Keratinocyte (primary cell): ENCODE data around the gene MAX. TPM values are rescaled to one million over a fixed set of nuclear protein-coding genes. Genes with fewer than 3 reads are reported as not detected.

ENCODE experiments used
- DNase-seq: peaks from one replicate; pipeline ENCODE4 v3.0.0-alpha.2; 2011; ENCODE audit warnings: low read depth, missing footprints, low spot score
- FAIRE-seq: peaks from 2 replicates; lab custom pipeline; 2011; peaks lifted over from hg19 to GRCh38; lab: Jason Lieb, UNC
- H2AFZ ChIP-seq: 2 replicates; pipeline ENCODE4 v1.6.0; 2012; ENCODE audit warnings: low read length, control low read depth, inconsistent platforms; ENCODE audit not compliant: control insufficient read depth
- H3K27ac ChIP-seq: 2 replicates; pipeline ENCODE4 v1.5.1; 2011; ENCODE audit warnings: low read length; ENCODE audit not compliant: control insufficient read depth, insufficient read depth
- H3K27me3 ChIP-seq: 3 replicates; pipeline ENCODE4 v1.6.0; 2011; ENCODE audit warnings: low read length; ENCODE audit not compliant: control insufficient read depth, insufficient read depth; ENCODE audit errors: extremely low read depth
- H3K36me3 ChIP-seq, 2 experiments: 2 replicates in 1 of 2; 3 replicates in 1 of 2; pipeline ENCODE4 v1.5.1; 2011; ENCODE audit warnings: low read length in 2 of 2, mild to moderate bottlenecking in 1 of 2; ENCODE audit not compliant: control insufficient read depth in 2 of 2, insufficient read depth in 2 of 2; ENCODE audit errors: extremely low read depth in 1 of 2
- H3K4me1 ChIP-seq: 3 replicates; pipeline ENCODE4 v1.5.1; 2011; ENCODE audit warnings: low read length; ENCODE audit not compliant: control insufficient read depth, insufficient read depth; ENCODE audit errors: extremely low read depth
- H3K4me2 ChIP-seq: 3 replicates; pipeline ENCODE4 v1.6.0; 2011; ENCODE audit warnings: low read depth, low read length; ENCODE audit not compliant: control insufficient read depth, insufficient read depth; ENCODE audit errors: extremely low read depth
- H3K4me3 ChIP-seq, 3 experiments: fragments of 200-600 bp in 1 of 3; sonication (generic) in 1 of 3; 2 replicates in 2 of 3; 3 replicates in 1 of 3; pipeline ENCODE4 v1.5.1; 2011 to 2016; ENCODE audit warnings: low read length in 3 of 3, mild to moderate bottlenecking in 3 of 3, control low read depth in 2 of 3, inconsistent platforms in 1 of 3, low read depth in 1 of 3, mixed read lengths in 1 of 3, mixed run types in 1 of 3, moderate library complexity in 1 of 3; ENCODE audit not compliant: control insufficient read depth in 2 of 3, insufficient read depth in 2 of 3; ENCODE audit errors: extremely low read depth in 1 of 3
- H3K79me2 ChIP-seq: 2 replicates; pipeline ENCODE4 v1.6.0; 2012; ENCODE audit warnings: low read length; ENCODE audit not compliant: control insufficient read depth, insufficient read depth
- H3K9ac ChIP-seq: 3 replicates; pipeline ENCODE4 v1.6.0; 2011; ENCODE audit warnings: low read length; ENCODE audit not compliant: control insufficient read depth, insufficient read depth; ENCODE audit errors: extremely low read depth
- H3K9me1 ChIP-seq: 3 replicates; pipeline ENCODE4 v1.6.0; 2011; ENCODE audit warnings: low read length; ENCODE audit not compliant: control insufficient read depth, insufficient read depth; ENCODE audit errors: extremely low read depth
- H3K9me3 ChIP-seq: 2 replicates; pipeline ENCODE4 v1.5.1; 2012; ENCODE audit warnings: low read depth, low read length; ENCODE audit not compliant: control insufficient read depth
- H4K20me1 ChIP-seq: 3 replicates; pipeline ENCODE4 v1.6.0; 2011; ENCODE audit warnings: low read length; ENCODE audit not compliant: control insufficient read depth, insufficient read depth; ENCODE audit errors: extremely low read depth
- EZH2 ChIP-seq: IDR thresholded peaks from one replicate; pipeline ENCODE4 v1.6.1; 2012; ENCODE audit warnings: inconsistent platforms, mild to moderate bottlenecking, low read length, moderate library complexity
- dilution Hi-C: fragments of 300-500 bp; cut with MboI; formaldehyde crosslinking; loops from one replicate; pipeline ENCODE4 v1.7.0; 2020; ENCODE audit warnings: low sequenced_read_pairs; ENCODE audit not compliant: extremely low pct_ligation_motif_present
- polyA plus RNA-seq, 5 experiments: library from polyadenylated mRNA; depleted of rRNA in 3 of 5; stranded (reverse) in 3 of 5; stranded (forward) in 1 of 5; unstranded in 1 of 5; fragments of >200 nt; gene quantifications; 1 replicate in 1 of 5; 2 replicates in 3 of 5; 3 replicates in 1 of 5; pipeline versions ENCODE4 v1.2.1 to v1.2.3, GENCODE V29; 2011 to 2012; ENCODE audit warnings: missing spikeins in 2 of 5, low read depth in 1 of 5, low replicate concordance in 1 of 5
- TF ChIP-seq, protein P1 (sequence below), 3 experiments: IDR thresholded peaks in 1 of 3; conservative IDR thresholded peaks in 1 of 3; optimal IDR thresholded peaks in 1 of 3; 2 replicates in 2 of 3; 3 replicates in 1 of 3; pipeline versions ENCODE3 to v1.5.1; 2011; ENCODE audit warnings: low read length in 3 of 3, mild to moderate bottlenecking in 3 of 3, moderate library complexity in 2 of 3, control low read depth in 1 of 3, inconsistent platforms in 1 of 3; ENCODE audit not compliant: insufficient read depth in 2 of 3; ENCODE audit errors: extremely low read depth in 1 of 3

Gene MAX
- polyA plus RNA-seq, 1 donor (not counting 4 experiments of a cell fraction or from before 2014, with no cell fraction given): 65.2 TPM

DNA sequence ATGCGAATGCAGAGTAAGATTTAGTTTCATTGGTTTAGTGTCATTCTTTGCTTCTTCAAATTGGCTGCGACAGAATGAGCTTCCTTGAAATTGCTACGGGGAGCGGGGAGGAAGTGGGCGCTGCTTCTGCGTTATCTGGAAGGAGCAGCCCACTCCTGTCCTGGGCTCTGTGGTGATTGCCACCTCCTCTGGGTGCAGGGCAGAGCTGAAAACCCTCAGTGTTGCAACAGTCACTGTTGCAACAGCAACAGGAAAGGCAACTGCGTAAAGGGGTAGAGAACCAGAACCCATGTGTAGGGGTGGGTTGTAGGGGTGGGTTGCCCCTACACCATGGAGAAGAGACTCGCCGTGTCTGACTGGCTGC is 57.7 kb downstream of the MAX start:
- Histone ChIP-seq H3K27me3 (no peaks in the 10 kb centered on the region), H3K4me3 (no peak overlapping the region), H3K79me2 (no peaks in the 10 kb centered on the region), H3K9me3 (no peaks in the 10 kb centered on the region), H2AFZ (no peak overlapping the region), H3K36me3 (peaks cover 6 to 9% of the 10 kb centered on the region in 2 experiments), H3K4me2 (no peak overlapping the region), H3K27ac (no peak overlapping the region), H4K20me1 (no peaks in the 10 kb centered on the region), H3K9ac (no peak overlapping the region), H3K4me1 (peaks cover 18% of the 10 kb centered on the region), H3K9me1 (no peaks in the 10 kb centered on the region)
- dilution Hi-C loops: no loop called here
- DNase-seq: no peak
- TF ChIP-seq, protein P1, sequence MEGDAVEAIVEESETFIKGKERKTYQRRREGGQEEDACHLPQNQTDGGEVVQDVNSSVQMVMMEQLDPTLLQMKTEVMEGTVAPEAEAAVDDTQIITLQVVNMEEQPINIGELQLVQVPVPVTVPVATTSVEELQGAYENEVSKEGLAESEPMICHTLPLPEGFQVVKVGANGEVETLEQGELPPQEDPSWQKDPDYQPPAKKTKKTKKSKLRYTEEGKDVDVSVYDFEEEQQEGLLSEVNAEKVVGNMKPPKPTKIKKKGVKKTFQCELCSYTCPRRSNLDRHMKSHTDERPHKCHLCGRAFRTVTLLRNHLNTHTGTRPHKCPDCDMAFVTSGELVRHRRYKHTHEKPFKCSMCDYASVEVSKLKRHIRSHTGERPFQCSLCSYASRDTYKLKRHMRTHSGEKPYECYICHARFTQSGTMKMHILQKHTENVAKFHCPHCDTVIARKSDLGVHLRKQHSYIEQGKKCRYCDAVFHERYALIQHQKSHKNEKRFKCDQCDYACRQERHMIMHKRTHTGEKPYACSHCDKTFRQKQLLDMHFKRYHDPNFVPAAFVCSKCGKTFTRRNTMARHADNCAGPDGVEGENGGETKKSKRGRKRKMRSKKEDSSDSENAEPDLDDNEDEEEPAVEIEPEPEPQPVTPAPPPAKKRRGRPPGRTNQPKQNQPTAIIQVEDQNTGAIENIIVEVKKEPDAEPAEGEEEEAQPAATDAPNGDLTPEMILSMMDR (optimal IDR thresholded peaks at IDR 0.05 in 1 of 3, IDR thresholded peaks at IDR 0.05 in 1 of 3, conservative IDR thresholded peaks at IDR 0.05 in 1 of 3; ENCODE audit: extremely low read depth in 1 of 3, insufficient read depth in 2 of 3, low read length in 3 of 3): no peak
- no peak for TF ChIP-seq EZH2
- FAIRE-seq: no peak

DNA sequence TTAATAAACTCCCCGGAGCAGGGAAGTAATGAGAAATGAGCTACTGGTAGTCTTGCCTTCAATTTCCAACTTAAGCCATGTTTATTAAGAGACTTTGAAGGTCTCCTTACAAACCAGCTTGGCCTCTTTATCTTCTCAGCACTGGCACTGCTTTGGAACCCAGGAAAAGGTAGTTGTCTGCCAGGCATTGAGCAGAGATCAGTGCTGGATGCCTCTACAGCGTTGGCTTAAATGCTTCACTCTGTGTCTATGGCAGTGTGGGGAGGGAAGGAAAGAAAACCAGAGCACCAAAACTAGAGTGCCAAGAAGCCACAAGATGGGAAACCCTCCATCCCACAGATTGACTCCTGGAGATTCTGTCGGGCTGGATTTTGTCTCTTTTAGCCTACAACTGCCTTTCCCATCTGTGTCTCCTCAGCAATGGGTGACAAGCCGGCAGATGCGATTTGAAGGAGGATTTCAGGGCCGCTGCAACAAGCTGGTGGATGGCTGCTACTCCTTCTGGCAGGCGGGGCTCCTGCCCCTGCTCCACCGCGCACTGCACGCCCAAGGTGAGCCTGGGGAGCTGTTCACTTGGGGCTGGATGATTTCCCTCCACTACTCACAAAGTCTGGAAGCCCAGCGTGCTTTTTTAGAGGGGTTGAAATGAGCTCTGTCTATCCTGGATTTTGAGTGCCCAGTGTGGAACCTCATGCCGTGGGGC is 58.3 kb downstream of the MAX start:
- no peak for DNase-seq
- H3K9ac ChIP-seq: no peak overlapping the region
- H3K27me3 ChIP-seq: no peaks in the 10 kb centered on the region
- H3K4me2 ChIP-seq: no peak overlapping the region
- H2AFZ ChIP-seq: no peak overlapping the region
- FAIRE-seq: no peak
- no peak overlapping the region for H3K27ac ChIP-seq
- H3K4me3 ChIP-seq: no peak overlapping the region
- no peak for TF ChIP-seq EZH2
- TF ChIP-seq, protein P1 (optimal IDR thresholded peaks at IDR 0.05 in 1 of 3, IDR thresholded peaks at IDR 0.05 in 1 of 3, conservative IDR thresholded peaks at IDR 0.05 in 1 of 3; ENCODE audit: extremely low read depth in 1 of 3, insufficient read depth in 2 of 3, low read length in 3 of 3): no peak
- no peaks in the 10 kb centered on the region for H3K79me2 ChIP-seq
- peaks cover 6 to 9% of the 10 kb centered on the region in 2 experiments for H3K36me3 ChIP-seq
- no peaks in the 10 kb centered on the region for H4K20me1 ChIP-seq
- H3K4me1 ChIP-seq: peaks cover 18% of the 10 kb centered on the region
- no peaks in the 10 kb centered on the region for H3K9me1 ChIP-seq
- dilution Hi-C loops: no loop called here
- H3K9me3 ChIP-seq: no peaks in the 10 kb centered on the region
